ENCODE measurements around the gene RBPMS2. TPM values are rescaled to one million over a fixed set of nuclear protein-coding genes. Genes with fewer than 3 reads are reported as not detected.
"Not testable (repeated sequence)": the region's sequence is repeated elsewhere in the genome, so short reads cannot be mapped to it uniquely, and the experiment has no call there.

Gene RBPMS2
- polyA plus RNA-seq, 6 donors from 2014 or later, result 0.29 to 0.64 (median 0.30) TPM; not detected in 2

DNA sequence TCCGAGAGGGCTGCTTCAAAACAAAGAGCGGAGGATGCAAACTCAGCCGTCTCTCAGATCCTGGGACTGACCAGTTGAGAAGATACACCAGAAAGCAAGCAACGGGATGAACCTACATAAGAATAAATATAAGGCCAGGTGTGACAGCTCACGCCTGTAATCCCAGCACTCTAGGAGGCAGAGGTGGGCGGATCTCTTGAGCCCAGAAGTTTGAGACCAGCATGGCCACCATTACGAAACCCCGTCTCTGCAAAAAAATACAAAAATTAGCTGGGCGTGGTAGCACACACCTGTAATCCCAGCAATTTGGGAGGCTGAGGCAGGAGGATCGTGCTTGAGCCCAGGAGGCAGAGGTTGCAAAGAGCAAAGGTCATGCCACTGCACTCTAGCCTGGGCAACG is 31.7 kb downstream of the RBPMS2 start:
- Mint-ChIP-seq H3K27me3 (peaks cover 5 to 20% (median 17%) of the 10 kb centered on the region in 3 donors), H3K9me3 (no peaks in the 10 kb centered on the region)

DNA sequence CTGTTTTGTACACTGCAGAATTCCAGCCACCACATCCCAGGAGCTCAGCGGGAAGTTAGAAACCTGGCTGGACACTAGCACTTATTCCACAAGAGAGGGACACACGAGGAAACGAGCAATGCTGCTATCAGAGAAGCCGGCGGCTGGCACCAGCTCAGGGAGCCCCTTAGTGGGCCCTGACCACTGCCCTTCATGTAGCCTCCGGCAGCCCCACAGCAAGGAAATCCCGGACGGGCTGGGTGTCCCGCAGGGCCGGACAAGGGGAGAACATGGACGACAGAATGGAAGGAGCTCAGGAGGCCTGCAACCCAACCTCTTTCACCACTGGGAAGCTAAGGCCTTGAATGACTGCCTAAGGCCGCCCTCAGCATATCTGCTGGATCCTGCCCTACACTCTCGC is 32.5 kb downstream of the RBPMS2 start:
- Mint-ChIP-seq H3K4me1 (peaks cover 0 to 3% (median 0%) of the 10 kb centered on the region in 3 donors), H3K36me3 (no peaks in the 10 kb centered on the region), H3K27me3 (peaks cover 5 to 18% (median 17%) of the 10 kb centered on the region in 3 donors), H3K9me3 (no peaks in the 10 kb centered on the region), H3K27ac (no peak overlapping the region), H3K4me3 (no peak overlapping the region)
- DNase-seq (no peak), ATAC-seq (ENCODE audit: low read depth in 2 of 2) (no peak)

More for the DNA sequence above, 31.7 kb downstream of the RBPMS2 start:
- H3K4me1 Mint-ChIP-seq, result peaks cover 0 to 3% (median 0%) of the 10 kb centered on the region in 3 donors
- H3K4me3 Mint-ChIP-seq, result no peak overlapping the region
- no peaks in the 10 kb centered on the region for H3K36me3 Mint-ChIP-seq
- H3K27ac Mint-ChIP-seq, result peak overlapping the region in 1 of 6 donors; percentile 9
- ATAC-seq (ENCODE audit: low read depth in 2 of 2) (no peak), DNase-seq (no peak)

DNA sequence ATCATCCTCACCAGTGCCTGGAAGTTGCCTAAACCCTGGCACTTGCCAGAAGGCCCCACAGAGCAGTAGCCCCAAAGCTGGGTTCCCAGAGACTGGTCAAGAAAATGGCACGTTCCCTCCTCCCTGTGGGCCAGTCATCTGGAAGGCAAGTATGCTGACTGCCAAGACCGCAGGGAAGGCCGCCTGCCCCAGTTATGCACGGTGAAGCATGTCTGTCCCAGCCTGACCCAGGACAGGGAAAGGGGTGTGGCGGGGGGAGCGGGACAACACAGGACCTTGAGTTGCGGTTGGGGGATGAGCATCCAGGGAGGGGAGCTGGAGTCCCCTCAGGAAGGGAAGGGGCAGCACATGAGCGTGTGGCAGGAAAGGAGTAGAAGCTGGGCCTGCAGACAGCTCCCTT is 33.0 kb downstream of the RBPMS2 start:
- no peaks in the 10 kb centered on the region for H3K36me3 Mint-ChIP-seq
- peaks cover 5 to 13% (median 13%) of the 10 kb centered on the region in 3 donors for H3K27me3 Mint-ChIP-seq
- H3K27ac Mint-ChIP-seq, result no peak overlapping the region
- no peak for ATAC-seq (ENCODE audit: low read depth in 2 of 2)
- no peaks in the 10 kb centered on the region for H3K9me3 Mint-ChIP-seq
- peaks cover 0 to 3% (median 0%) of the 10 kb centered on the region in 3 donors for H3K4me1 Mint-ChIP-seq
- H3K4me3 Mint-ChIP-seq, result no peak overlapping the region
- no peak for DNase-seq

DNA sequence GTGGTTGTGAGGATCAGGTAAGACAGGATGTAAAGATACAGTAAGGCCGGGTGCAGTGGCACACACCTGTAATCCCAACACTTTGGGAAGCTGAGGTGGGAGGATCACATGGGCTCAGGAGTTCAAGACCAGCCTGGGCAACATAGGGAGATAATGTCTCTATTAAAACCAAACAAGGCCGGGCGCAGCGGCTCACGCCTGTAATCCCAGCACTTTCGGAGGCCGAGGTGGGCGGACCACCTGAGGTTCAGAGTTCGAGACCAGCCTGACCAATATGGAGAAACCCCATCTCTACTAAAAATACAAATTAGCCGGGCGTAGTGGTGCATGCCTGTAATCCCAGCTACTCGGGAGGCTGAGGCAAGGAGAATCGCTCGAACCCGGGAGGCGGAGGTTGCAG is 33.7 kb downstream of the RBPMS2 start:
- H3K4me3 Mint-ChIP-seq; H3K4me1 Mint-ChIP-seq; H3K36me3 Mint-ChIP-seq; ATAC-seq (ENCODE audit: low read depth in 2 of 2); H3K9me3 Mint-ChIP-seq; H3K27me3 Mint-ChIP-seq; DNase-seq: not testable (repeated sequence)
- peak overlapping the region in 1 of 6 donors; percentile 39 for H3K27ac Mint-ChIP-seq

DNA sequence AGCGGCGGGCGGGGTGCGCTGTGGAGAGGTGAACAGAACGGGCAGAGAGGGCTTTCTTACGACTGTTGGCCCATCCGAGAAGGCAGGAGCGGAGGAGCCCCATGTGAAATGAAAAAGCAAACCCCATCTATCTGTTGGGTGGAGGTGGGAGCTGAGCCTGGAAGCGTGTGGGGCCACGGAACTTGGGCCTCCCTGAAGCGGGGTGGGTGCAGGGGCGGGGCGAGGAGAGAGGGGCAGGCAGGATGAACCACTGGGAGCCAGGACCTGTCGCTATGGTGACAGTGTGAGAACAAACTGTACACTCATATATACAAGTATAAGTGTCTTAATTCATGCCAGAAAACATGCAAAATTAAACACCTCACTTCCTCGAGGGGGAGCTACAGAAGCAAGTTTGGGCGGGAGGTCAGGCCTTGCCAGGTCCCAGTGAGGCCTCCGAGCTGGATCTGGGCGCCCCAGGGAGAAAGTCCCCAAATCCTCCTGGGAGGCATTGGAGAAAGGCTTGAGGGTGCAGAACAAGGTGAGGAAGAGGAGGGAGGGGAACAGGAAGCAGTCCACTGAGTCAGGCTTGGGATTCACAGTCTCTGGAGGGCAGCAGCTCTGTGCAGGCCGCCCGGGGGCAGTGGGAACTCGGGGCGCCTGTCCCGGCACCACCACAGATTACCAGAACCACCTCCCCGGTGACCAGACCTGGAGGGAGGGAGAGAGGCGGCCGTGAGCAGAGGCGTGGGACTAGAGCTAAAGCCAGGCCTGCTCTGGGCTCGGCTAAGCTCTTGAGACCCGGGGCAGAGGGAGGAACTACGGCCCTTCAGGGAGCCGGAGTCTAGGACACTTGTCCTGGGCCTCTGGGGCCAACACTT is 34.8 kb downstream of the RBPMS2 start:
- no peaks in the 10 kb centered on the region for H3K27me3 Mint-ChIP-seq
- DNase-seq, result no peak
- no peaks in the 10 kb centered on the region for H3K4me1 Mint-ChIP-seq
- H3K27ac Mint-ChIP-seq, result peak overlapping the region in 4 of 6 donors; percentile 56 to 90 (median 68)
- no peaks in the 10 kb centered on the region for H3K36me3 Mint-ChIP-seq
- peak overlapping the region in 1 of 8 donors; percentile 31 for H3K4me3 Mint-ChIP-seq
- H3K9me3 Mint-ChIP-seq, result no peaks in the 10 kb centered on the region
- ATAC-seq (ENCODE audit: low read depth in 2 of 2), result no peak

DNA sequence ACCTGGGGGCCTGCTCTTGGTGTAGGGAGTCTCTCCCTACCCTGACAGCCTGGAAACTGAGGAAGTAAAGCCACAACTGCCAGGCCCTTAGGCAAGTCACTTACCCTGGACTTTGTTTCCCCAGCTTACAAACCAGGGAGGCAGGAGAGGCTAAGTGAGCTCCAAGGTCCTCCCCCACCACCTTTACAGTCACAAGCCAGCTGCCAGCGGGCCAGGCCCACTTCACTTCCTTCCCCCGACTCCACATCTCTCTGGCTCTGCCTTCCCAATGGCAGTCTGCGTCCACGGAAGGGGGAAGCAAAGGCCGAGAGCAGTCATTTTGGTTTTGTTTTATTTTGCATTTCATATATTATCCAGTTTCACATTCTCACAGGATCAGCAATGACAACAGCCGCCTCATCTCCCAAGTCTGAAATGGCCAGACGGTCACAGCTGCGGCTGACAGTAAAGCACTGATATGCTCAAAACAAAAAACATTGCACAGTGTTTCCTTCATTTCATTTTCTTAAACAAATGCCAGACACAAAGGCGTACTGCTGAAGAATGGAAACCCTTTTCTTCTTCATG is 35.7 kb downstream of the RBPMS2 start:
- ATAC-seq (ENCODE audit: low read depth in 2 of 2), result no peak
- H3K27ac Mint-ChIP-seq, result peak overlapping the region in 2 of 6 donors; percentile 14 to 44
- H3K36me3 Mint-ChIP-seq, result no peaks in the 10 kb centered on the region

DNA sequence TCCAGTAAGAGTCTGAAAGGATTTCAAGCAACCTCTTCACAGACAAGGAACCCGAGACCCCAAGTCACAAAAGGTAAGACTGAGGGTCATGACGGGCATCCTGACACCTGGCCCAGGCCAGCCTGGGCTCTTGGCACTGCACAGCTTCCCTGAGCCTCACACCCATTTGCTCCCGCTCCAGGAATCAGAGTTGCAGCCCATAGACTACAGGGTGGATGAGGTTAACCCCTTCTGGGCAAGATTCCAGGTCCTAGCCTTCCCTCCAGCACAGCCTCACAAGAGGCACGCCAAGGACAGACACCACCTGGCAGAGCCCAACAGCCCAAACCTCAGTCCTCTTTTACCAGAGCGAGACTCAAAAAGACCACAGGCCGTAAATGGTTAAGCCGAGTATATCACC is 36.2 kb downstream of the RBPMS2 start:
- Mint-ChIP-seq H3K9me3 (no peaks in the 10 kb centered on the region), H3K36me3 (no peaks in the 10 kb centered on the region), H3K27me3 (no peaks in the 10 kb centered on the region), H3K4me1 (no peaks in the 10 kb centered on the region), H3K4me3 (no peak overlapping the region), H3K27ac (no peak overlapping the region)
- DNase-seq (no peak), ATAC-seq (ENCODE audit: low read depth in 2 of 2) (no peak)

More for the DNA sequence above, 35.7 kb downstream of the RBPMS2 start:
- H3K4me3 Mint-ChIP-seq, result no peak overlapping the region
- H3K4me1 Mint-ChIP-seq, result no peaks in the 10 kb centered on the region
- no peaks in the 10 kb centered on the region for H3K9me3 Mint-ChIP-seq
- H3K27me3 Mint-ChIP-seq, result no peaks in the 10 kb centered on the region
- no peak for DNase-seq

DNA sequence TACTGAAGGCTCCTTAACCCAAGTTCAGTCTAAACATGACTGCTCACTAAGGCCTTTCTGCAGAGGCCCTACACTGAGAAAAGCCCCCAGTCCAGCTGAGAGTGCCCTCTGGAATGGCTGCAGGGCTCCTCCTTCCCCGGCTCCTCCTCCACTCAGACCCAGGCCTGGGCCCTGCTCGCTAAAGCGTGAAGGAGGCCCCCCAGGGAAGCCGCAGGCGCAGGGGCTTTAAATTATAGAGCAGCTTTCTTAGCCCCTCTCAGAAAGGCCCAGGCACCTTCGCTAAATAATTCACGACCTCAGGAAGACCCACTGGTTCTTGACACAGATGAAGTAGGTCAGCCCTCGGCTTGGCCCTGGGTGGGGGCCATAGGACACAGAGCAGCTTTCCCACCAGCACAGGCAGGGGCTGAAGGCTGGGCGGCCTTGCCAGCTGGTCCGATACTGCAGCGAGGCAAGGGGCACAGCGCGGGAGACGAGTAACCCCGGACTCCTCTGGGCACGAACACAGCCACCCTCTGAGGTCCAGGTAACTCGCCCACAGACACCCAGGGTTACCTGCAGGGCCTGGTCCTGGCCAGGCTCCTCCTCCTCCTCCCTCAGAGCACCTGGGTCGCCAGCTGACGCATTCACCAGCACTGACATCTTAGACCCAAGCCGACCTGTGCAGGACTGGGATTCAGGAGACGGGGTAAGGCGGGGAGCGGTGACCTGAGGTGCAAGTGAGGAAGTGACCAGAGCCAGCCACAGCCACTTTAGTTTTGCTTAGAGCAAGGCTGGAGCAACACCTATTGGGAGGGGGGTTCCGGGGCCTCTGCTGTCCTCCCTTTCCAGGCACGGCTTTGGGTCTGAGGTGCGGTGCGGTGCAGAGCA is 36.9 kb downstream of the RBPMS2 start:
- ATAC-seq (ENCODE audit: low read depth in 2 of 2), result no peak
- DNase-seq, result no peak
- no peaks in the 10 kb centered on the region for H3K4me1 Mint-ChIP-seq
- no peak overlapping the region for H3K27ac Mint-ChIP-seq
- H3K9me3 Mint-ChIP-seq, result no peaks in the 10 kb centered on the region
- H3K4me3 Mint-ChIP-seq, result no peak overlapping the region
- H3K36me3 Mint-ChIP-seq, result no peaks in the 10 kb centered on the region
- H3K27me3 Mint-ChIP-seq, result no peaks in the 10 kb centered on the region

DNA sequence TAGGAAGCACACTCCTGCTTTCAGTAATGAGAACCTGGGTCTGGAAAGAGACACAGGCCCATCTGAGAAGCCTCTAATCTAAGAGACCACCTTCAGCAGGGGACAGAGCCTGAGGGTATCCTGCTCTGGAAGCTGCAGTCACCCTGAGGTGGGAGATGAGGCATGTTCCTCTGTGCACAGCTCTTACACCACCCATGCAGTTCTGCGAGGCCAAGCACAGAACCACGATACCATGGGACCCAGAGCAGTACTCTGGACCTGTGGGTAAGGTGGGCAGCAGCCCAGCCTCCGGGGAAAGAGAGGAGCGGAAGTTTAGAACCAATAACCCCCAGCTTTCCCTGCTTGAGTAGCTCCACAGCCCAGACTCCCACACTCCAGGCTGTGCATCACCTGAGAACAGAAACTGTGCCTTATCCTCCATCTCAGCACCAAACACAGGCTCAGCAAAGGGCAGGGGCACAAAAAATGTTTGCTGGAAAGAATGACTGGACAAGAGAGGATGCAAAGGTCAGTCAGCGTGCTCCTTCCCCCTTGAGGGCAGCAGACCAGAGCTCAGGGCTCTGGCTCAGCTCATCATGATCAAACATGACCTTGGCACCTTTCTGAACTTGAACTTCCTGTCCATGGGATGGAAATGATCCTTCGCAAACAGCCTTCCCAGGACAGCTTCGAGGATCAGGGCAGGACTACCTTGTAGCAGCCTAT is 43.1 kb downstream of the RBPMS2 start:
- ATAC-seq (ENCODE audit: low read depth in 2 of 2) (no peak), DNase-seq (no peak)
- no peak overlapping the region for H3K4me3 Mint-ChIP-seq
- no peaks in the 10 kb centered on the region for H3K36me3 Mint-ChIP-seq
- H3K27ac Mint-ChIP-seq, result no peak overlapping the region
- no peaks in the 10 kb centered on the region for H3K9me3 Mint-ChIP-seq
- peaks cover 0 to 4% (median 0%) of the 10 kb centered on the region in 3 donors for H3K27me3 Mint-ChIP-seq
- peaks cover 12 to 14% (median 13%) of the 10 kb centered on the region in 3 donors for H3K4me1 Mint-ChIP-seq

DNA sequence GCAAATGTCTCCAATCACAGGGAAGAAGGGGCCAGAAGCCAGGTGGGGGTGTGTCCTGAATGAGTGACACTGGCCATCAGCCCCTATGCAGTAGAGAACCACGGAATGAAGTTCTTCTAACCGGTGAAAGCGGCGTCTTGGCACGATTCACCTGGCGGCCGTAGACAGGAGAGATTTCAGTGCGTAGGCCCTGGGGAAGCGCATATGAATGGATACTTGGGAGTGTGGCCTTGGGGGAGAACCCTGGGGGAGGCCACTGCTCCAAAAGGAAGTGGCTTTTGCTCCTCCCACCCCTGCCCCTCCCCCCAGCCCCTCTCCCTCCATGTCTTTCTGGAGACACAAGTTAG is 43.6 kb downstream of the RBPMS2 start:
- Mint-ChIP-seq H3K4me3 (no peak overlapping the region), H3K27me3 (peaks cover 0 to 4% (median 0%) of the 10 kb centered on the region in 3 donors), H3K27ac (peak overlapping the region in 1 of 6 donors; percentile 21), H3K4me1 (peaks cover 12 to 14% (median 13%) of the 10 kb centered on the region in 3 donors), H3K9me3 (no peaks in the 10 kb centered on the region), H3K36me3 (no peaks in the 10 kb centered on the region)
- DNase-seq (no peak), ATAC-seq (ENCODE audit: low read depth in 2 of 2) (no peak)

DNA sequence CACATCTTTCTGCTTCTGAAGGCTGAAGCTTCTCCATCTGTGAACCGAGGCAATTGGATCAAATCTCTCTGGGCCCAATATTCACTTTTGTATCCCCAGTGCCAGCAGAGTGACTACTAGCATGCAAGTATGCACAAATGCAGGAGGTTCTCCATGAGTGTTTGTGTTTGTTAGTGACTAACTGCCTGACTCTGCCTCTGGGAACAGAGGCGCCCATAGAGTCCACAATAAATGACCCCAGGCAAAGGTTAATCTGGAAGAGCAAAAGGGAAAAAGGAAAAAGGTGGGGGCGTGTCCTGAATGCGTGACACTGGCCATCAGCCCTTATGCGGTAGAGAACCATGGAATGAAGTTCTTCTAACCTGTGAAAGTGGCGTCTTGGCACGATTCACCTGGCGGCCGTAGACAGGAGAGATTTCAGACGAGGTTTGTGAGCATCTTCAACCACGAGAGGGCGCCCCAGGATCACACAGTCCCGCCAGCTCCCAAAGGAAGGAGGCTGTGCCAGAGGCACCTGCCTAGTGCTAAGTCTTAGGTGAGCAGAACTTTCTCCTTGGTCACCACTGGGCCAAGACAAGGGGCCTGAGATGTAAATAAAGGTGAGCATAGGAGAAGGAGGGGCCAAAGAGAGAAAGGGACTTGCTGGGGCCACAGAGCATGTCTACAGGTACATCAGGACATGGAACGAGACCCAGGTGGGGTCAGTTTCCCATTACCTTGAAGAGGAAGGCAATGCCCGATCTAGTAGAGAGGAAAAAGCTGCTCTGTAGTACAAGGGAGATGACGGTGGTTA is 44.2 kb downstream of the RBPMS2 start:
- Mint-ChIP-seq H3K4me1 (peaks cover 12 to 14% (median 13%) of the 10 kb centered on the region in 3 donors), H3K4me3 (peak overlapping the region in 1 of 8 donors; percentile 13), H3K27me3 (peaks cover 0 to 6% (median 0%) of the 10 kb centered on the region in 3 donors), H3K36me3 (no peaks in the 10 kb centered on the region), H3K9me3 (no peaks in the 10 kb centered on the region), H3K27ac (no peak overlapping the region)
- DNase-seq, result peak; percentile 77
- ATAC-seq (ENCODE audit: low read depth in 2 of 2), result peak; percentile 80 to 83

DNA sequence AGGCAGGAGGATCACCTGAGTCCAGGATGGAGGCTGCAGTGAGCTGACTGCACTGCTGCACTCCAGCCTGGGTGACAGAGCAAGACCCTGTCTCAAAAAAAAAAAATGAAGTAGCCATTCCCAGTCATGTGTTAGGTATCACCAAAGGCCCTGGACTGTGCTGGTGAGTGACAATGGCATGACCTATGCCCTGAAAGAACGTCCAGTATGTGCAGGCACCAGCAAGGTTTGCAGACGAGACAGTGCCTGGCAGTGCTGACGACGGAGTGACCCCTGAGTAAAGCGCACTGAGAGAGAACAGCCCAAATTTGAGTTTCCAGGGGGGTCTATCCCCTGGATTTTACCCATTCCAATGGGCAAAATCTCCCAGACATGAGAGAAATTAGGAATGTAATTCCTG is 45.2 kb downstream of the RBPMS2 start:
- Mint-ChIP-seq H3K9me3 (no peaks in the 10 kb centered on the region), H3K27ac (no peak overlapping the region), H3K4me3 (no peak overlapping the region), H3K4me1 (peaks cover 12 to 14% (median 13%) of the 10 kb centered on the region in 3 donors), H3K27me3 (peaks cover 0 to 9% (median 0%) of the 10 kb centered on the region in 3 donors), H3K36me3 (no peaks in the 10 kb centered on the region)
- no peak for ATAC-seq (ENCODE audit: low read depth in 2 of 2)
- no peak for DNase-seq
